ENCODE results near the gene CD79A.

DNA sequence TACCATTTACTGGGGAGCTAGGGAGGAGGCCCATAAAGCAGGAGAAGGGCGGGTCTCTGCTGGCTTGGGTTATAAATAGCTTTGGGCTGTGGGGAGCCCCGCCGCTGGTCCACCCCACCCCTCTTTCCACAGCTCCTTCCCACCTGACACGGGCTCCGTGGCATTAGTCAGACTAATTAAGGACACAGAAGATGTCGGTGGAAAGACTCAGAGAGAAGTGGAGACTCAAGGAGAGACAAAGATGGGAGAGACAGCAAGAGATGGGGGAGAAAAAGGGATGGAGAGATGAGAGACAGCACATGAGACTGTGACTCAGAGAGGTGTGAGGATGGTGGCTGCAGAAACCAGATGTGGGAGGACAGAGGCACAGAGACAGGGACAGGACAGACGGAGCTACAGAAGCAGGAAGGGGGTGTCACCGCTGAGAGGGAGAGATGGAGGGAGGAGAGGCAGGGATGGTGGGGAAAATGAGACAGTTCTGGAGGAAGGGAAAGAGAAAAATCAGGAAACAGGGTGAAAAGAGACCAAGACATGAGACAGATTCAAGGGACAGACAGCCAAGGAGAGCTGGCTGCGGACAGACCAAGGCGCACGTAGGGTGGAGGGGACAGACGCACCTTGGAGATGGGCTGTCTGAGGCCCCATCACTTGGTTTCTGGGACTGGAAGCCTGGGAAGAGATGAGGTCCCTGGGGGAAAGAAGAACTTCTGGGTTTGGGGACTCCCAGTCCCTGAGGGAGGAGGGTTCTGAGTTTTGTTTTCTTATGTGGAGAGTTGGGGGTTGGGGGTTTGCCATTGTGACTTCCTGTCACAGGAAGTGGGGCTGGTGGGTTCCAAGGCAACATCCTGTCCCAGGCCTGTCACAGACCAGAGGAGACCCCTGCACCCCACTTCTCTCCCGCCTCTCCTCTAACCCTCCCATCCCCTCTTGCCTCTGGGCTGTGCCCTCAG, 10.0 kb downstream of the CD79A start:
- TF ChIP-seq CTCF (IDR thresholded peaks at IDR 0.05) (no peak), POLR2A (IDR thresholded peaks at IDR 0.05) (no peak)
